ENCODE measurements around the gene ANO9.
A peak's percentile ranks its signal among the peaks of the same experiment; 100 is the strongest.
"Not testable (repeated sequence)": the region's sequence is repeated elsewhere in the genome, so short reads cannot be mapped to it uniquely, and the experiment has no call there.

ANO9 gene

DNA sequence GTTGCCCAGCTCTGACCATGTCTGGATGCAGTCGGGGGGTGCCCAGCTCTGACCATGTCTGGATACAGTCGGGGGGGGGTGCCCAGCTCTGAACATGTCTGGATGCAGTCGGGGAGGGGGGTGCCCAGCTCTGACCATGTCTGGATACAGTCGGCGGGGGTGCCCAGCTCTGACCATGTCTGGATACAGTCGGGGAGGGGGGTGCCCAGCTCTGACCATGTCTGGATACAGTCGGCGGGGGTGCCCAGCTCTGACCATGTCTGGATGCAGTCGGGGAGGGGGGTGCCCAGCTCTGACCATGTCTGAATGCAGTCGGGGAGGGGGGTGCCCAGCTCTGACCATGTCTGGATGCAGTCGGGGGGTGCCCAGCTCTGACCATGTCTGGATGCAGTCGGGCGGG is 31.1 kb downstream of the ANO9 start:
- H3K4me3 ChIP-seq (ENCODE audit: low read depth, low read length), result not testable (repeated sequence)
- H3K4me1 ChIP-seq (ENCODE audit: control insufficient read depth, insufficient read depth, low read length), result peaks cover 22% of the 10 kb centered on the region

DNA sequence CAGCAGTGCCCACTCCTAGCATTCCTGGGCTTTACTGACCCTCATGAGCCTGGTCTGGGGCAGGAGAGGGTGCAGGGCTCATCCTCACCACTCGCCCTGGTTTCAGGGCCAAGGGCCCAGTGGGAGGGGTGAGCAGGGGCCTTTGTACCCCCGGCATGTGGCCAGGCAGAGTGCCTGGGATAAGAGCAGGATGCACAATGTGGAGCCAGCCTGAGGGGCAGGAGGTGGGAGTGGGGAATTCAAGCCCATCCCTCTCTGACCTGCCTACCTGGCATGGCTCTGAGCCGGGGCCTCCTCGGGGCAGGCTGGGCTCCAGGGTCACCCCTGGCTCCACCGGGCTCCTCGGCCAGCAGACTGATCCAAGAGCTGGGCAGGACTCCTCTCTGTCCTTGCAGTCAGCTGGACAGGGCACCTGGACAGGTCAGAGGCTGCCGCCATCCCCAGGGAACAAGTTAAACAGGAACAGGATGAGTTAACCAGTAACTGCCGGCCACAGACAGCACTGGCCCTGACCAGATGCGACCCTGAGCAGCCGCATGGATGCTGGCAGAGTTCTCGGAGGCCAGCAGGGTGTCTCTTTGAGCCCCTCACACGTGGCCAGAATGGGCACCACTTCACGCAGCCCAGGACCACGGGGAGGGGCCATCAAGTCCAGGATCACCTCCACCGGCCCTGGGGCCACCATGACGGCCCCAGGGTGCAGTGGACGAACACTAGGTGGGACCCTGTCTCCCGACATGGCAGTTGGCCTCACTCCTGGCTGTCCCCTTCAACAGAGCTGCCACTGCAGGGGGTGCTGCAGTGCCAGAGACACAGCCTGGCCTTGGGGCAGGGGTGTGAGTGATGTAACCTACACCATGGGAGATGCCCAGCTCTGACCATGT is 32.0 kb downstream of the ANO9 start:
- no peaks in the 10 kb centered on the region for H3K9me3 ChIP-seq (ENCODE audit: control insufficient read depth, insufficient read depth, low read depth, low read length)
- H3K4me1 ChIP-seq (ENCODE audit: control insufficient read depth, insufficient read depth, low read length), result peaks cover 19% of the 10 kb centered on the region
- H3K27me3 ChIP-seq (ENCODE audit: control insufficient read depth, insufficient read depth, low read length), result peaks cover 24% of the 10 kb centered on the region
- no peaks in the 10 kb centered on the region for H3K36me3 ChIP-seq (ENCODE audit: control insufficient read depth, insufficient read depth, low read length)
- no peak overlapping the region for H3K4me3 ChIP-seq (ENCODE audit: low read depth, low read length)
- H3K27ac ChIP-seq (ENCODE audit: low read depth, low read length), result no peak overlapping the region
- H3K9ac ChIP-seq (ENCODE audit: low read length), result no peak overlapping the region

More for the DNA sequence above, 31.1 kb downstream of the ANO9 start:
- H3K9me3 ChIP-seq (ENCODE audit: control insufficient read depth, insufficient read depth, low read depth, low read length); H3K36me3 ChIP-seq (ENCODE audit: control insufficient read depth, insufficient read depth, low read length); H3K9ac ChIP-seq (ENCODE audit: low read length); H3K27ac ChIP-seq (ENCODE audit: low read depth, low read length): not testable (repeated sequence)
- peaks cover 28% of the 10 kb centered on the region for H3K27me3 ChIP-seq (ENCODE audit: control insufficient read depth, insufficient read depth, low read length)

DNA sequence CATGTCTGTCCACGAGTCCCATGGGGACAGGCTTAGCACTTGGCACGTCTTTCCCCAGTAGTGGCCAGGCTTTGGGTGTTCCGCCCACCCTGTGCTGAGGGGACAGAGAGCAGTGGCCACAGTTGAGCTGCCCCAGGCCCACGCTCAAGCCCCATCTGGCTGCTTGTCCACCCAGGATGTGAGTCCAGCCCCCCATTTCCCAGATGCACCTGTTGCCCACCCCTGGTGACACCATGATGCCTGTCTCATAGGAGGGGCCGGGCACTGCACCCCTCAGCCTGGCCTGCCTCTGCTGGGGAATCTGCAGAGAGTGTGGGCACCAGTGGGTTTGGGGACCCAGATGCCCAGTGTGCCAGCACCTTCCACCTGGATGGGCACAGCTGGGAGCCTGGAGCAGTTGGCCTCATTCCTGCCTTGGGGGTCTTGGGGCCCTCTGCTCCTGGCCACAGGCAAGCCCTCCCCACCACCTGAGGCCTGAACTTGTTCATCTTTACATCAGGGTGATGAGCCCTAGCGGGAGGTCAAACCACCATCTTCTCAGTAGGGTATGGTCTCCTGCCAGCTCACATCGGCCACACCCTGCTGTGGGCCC is 32.7 kb downstream of the ANO9 start:
- H3K27ac ChIP-seq (ENCODE audit: low read depth, low read length), result no peak overlapping the region
- H3K4me3 ChIP-seq (ENCODE audit: low read depth, low read length), result no peak overlapping the region

DNA sequence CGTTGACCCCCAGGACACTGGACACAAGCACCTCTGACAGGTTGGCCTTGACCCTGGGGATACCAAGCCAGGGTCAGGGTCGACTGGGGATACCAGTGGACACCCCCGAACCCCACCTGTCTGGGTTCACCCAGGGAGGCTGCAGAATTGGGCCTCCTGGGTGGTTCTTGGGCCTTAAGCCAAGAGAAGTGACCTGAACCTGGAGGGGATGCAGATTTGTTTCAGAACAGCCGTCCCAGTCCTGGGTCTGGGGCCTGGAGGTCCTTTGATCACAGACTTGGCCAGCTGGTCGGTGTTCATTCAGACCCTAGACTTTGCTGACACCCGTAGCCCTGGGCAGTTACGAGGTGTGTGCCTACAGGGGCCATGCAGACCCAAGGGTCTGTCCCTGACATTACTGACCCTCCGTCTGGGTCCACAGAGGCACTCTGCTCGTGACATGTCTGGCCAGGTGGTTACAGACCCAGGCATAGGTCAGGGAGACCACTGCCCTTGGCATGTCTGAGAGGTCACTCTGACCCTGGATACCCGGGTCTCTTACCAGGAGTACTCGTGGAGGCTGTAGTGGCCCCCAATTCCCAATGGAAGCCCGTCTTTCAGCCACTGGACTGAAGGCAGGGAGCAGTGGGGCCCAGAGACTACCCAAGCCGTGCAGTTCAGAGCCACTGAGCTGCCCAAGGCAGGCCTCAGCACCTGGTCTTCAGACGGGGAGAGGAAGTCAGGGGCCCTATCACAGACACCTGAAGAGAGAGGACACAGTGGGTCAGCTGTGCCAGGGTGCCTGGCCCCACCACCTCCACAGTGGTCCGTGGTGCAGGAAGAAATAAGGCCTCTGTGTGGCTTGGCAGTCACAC is 33.4 kb downstream of the ANO9 start:
- H3K4me1 ChIP-seq (ENCODE audit: control insufficient read depth, insufficient read depth, low read length), result peaks cover 13% of the 10 kb centered on the region
- H3K4me3 ChIP-seq (ENCODE audit: low read depth, low read length), result no peak overlapping the region
- no peak overlapping the region for H3K27ac ChIP-seq (ENCODE audit: low read depth, low read length)
- H3K9ac ChIP-seq (ENCODE audit: low read length), result no peak overlapping the region
- H3K36me3 ChIP-seq (ENCODE audit: control insufficient read depth, insufficient read depth, low read length), result peaks cover 10% of the 10 kb centered on the region
- peaks cover 18% of the 10 kb centered on the region; the same call in 1 of the 2 replicates for H3K27me3 ChIP-seq (ENCODE audit: control insufficient read depth, insufficient read depth, low read length)
- H3K9me3 ChIP-seq (ENCODE audit: control insufficient read depth, insufficient read depth, low read depth, low read length), result no peaks in the 10 kb centered on the region

More for the DNA sequence above, 32.7 kb downstream of the ANO9 start:
- Histone ChIP-seq H3K4me1 (ENCODE audit: control insufficient read depth, insufficient read depth, low read length) (peaks cover 13% of the 10 kb centered on the region), H3K27me3 (ENCODE audit: control insufficient read depth, insufficient read depth, low read length) (peaks cover 19% of the 10 kb centered on the region; the same call in 1 of the 2 replicates), H3K9ac (ENCODE audit: low read length) (no peak overlapping the region), H3K9me3 (ENCODE audit: control insufficient read depth, insufficient read depth, low read depth, low read length) (no peaks in the 10 kb centered on the region), H3K36me3 (ENCODE audit: control insufficient read depth, insufficient read depth, low read length) (peaks cover 3% of the 10 kb centered on the region; the same call in 1 of the 2 replicates)

DNA sequence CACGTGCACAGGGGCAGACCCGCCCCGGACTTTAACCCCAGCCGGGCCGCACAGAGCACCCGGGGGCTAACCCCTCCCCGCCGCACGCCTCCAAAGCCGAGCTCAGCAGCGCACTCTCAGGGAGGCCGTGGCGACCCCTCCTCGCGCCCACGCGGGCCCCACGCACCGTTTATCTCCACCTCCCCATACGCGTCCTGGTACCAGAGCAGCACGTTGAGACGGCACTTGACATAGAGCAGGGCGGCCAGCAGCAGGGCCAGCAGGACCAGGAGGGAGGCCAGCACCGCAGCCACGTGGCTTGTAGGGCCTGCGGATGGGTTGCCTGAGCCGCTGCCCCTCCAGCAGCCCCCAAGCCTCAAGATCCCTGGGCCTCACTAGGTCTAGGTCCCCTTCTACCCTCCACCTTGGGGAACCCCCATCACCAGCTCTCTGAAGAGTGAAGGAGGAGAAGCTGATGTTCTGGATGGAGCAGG is 34.1 kb downstream of the ANO9 start:
- H3K27ac ChIP-seq (ENCODE audit: low read depth, low read length), result no peak overlapping the region
- H3K27me3 ChIP-seq (ENCODE audit: control insufficient read depth, insufficient read depth, low read length), result peaks cover 11% of the 10 kb centered on the region; the same call in 1 of the 2 replicates
- peaks cover 12% of the 10 kb centered on the region for H3K36me3 ChIP-seq (ENCODE audit: control insufficient read depth, insufficient read depth, low read length)
- no peaks in the 10 kb centered on the region for H3K9me3 ChIP-seq (ENCODE audit: control insufficient read depth, insufficient read depth, low read depth, low read length)
- peaks cover 13% of the 10 kb centered on the region for H3K4me1 ChIP-seq (ENCODE audit: control insufficient read depth, insufficient read depth, low read length)
- H3K9ac ChIP-seq (ENCODE audit: low read length), result no peak overlapping the region
- peak overlapping the region; percentile 29 for H3K4me3 ChIP-seq (ENCODE audit: low read depth, low read length)

DNA sequence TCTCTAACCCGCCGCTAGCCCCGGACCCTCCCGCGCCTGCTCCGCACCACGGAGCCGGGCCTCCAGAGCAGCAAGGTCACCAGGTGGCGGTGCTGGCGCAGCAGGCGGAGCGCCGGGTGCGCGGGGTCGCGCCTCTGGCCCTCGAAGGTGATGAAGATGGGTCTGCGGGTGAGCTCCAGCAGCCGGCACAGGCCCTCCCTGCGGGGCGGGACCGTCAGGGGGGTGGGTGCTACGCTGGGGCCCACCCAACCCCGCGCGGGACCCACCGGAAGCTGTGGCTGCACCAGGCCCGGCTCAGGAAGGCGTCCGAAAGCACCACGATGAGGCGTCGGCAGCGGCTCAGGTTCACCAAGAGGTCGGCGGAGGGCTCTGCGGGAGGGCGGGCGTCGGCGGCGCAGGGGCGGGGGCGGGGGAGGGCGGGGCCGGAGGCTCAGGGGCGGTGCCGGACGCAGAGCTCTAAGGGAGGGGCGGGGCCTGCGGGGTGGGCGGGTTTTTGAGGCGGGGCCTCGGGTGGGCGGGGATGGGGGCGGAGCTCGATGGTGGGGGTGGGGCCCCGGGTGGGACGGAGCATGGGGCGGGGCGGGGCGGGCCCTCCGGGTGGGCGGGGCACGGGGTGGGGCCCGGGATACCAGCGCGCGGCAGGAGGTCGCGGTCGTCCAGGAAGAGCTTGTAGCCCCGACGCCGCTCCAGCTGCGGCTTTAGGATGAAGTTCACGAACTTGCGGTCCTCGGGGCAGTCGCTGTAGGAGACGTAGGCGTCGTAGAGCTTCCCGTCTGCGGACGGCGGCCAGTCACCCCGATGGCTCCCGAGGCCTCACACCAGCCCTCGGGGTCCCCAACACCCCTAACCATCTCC is 34.8 kb downstream of the ANO9 start:
- no peaks in the 10 kb centered on the region for H3K9me3 ChIP-seq (ENCODE audit: control insufficient read depth, insufficient read depth, low read depth, low read length)
- peak overlapping the region; percentile 59 for H3K4me3 ChIP-seq (ENCODE audit: low read depth, low read length)
- peaks cover 12% of the 10 kb centered on the region for H3K36me3 ChIP-seq (ENCODE audit: control insufficient read depth, insufficient read depth, low read length)
- peaks cover 10% of the 10 kb centered on the region; the same call in 1 of the 2 replicates for H3K27me3 ChIP-seq (ENCODE audit: control insufficient read depth, insufficient read depth, low read length)
- H3K9ac ChIP-seq (ENCODE audit: low read length), result peak overlapping the region; percentile 19
- peak overlapping the region; percentile 53; the same call in 1 of the 2 replicates for H3K27ac ChIP-seq (ENCODE audit: low read depth, low read length)
- H3K4me1 ChIP-seq (ENCODE audit: control insufficient read depth, insufficient read depth, low read length), result peaks cover 13% of the 10 kb centered on the region

DNA sequence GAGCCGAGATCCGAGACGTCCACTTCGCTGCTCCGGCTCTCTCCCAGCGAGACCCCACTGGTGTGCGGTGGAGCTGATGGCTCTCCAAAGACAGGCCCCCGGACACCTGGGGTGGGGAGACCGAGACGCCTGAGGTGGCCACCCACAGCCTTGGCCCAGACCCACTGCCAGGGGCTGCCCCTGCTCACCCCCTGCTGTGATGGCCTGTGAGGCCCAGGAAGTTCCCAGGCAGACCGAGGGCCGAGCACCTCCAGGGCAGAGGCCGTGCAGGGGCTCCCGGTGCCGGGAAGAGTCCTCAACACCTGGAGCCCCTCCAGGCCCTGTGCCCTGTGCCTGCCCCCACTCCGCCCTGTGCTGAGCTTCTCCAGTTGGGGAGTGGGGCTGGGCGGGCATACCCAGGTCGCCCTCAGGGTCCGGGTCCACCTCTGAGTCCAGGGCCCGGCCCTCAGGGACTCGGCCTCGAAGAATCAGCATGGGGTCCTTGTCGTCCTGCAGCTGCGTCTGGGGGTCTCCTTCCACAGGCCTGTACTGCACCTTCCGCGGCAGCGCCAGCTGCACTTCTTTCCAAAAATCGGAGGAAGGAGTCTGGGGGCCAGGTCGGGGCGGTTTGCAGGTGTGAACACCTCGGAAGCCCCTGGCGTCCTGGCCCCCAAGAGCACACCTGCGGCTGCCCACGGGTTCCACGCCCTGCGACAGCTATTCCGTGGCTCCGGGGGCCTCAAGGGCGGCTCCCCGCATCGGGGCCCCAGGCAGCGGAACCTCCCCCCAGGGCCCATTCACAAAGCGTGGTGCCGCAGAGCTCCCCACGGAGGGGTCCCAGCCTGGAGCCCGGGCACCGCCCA is 35.6 kb downstream of the ANO9 start:
- Histone ChIP-seq H3K27ac (ENCODE audit: low read depth, low read length) (no peak overlapping the region), H3K4me1 (ENCODE audit: control insufficient read depth, insufficient read depth, low read length) (peaks cover 13% of the 10 kb centered on the region), H3K9me3 (ENCODE audit: control insufficient read depth, insufficient read depth, low read depth, low read length) (no peaks in the 10 kb centered on the region), H3K36me3 (ENCODE audit: control insufficient read depth, insufficient read depth, low read length) (peaks cover 12% of the 10 kb centered on the region), H3K4me3 (ENCODE audit: low read depth, low read length) (peak overlapping the region; percentile 59), H3K27me3 (ENCODE audit: control insufficient read depth, insufficient read depth, low read length) (peaks cover 10% of the 10 kb centered on the region; the same call in 1 of the 2 replicates), H3K9ac (ENCODE audit: low read length) (no peak overlapping the region)

DNA sequence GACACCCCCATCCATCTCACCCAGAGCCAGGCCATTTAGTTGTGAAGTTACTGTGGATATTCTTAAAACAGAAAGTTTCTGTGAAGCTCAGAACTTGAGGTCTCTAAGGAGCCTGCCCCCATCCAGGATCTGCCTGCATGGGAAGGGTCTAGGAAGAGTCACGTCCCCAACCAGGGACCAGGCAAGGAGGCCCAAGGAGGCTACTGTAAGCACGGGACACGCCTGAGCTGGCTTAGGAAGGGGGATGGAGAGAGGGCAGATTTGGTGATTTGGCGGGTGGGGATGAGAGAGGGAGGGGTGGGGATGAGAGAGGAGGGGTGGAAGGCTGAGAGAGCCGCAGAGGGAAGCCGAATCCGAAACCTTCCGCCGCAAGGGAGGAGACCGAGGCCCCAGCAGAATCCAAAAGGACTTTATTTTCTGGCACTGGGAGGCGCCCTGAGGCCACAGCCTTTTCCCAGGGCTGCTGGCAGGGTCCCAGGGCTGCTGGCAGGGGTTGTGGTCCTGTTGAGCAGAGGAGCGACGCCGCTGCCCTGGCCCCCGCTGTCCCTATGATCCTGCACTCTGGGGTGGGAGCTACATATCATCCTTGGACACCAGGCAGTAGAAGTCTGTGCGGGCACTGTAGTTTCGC is 36.4 kb downstream of the ANO9 start:
- H3K4me3 ChIP-seq (ENCODE audit: low read depth, low read length), result no peak overlapping the region
- no peak overlapping the region for H3K27ac ChIP-seq (ENCODE audit: low read depth, low read length)
- peaks cover 12% of the 10 kb centered on the region for H3K36me3 ChIP-seq (ENCODE audit: control insufficient read depth, insufficient read depth, low read length)
- no peaks in the 10 kb centered on the region for H3K9me3 ChIP-seq (ENCODE audit: control insufficient read depth, insufficient read depth, low read depth, low read length)
- H3K4me1 ChIP-seq (ENCODE audit: control insufficient read depth, insufficient read depth, low read length), result peaks cover 13% of the 10 kb centered on the region
- no peak overlapping the region for H3K9ac ChIP-seq (ENCODE audit: low read length)
- peaks cover 10% of the 10 kb centered on the region; the same call in 1 of the 2 replicates for H3K27me3 ChIP-seq (ENCODE audit: control insufficient read depth, insufficient read depth, low read length)

DNA sequence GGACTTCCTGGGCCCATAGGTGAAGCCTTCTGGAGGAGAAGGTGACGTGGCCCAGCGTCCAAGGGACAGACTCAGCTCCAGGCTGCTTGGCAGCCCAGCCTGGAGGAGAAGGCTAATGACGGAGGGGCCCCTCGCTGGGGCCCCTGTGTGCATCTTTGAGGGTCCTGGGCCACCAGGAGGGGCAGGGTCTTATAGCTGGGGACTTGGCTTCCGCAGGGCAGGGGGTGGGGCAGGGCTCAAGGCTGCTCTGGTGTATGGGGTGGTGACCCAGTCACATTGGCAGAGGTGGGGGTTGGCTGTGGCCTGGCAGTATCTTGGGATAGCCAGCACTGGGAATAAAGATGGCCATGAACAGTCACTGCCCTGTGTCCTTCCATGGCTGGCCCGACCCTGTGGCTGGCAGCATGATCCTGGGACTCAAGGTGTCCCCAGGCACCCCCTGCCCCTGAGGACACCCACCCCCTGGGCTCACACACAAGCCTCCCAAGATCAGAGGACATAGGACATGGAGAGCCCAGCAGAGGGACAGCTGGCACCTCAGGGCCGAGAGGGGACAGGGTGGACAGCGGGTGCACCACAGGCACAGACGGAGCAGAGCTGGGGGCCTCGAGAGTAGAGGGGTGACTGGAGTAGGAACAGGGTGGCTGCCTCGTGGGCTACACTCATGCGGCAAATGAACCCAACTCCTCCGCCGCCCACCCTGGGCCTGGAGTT is 37.1 kb downstream of the ANO9 start:
- Histone ChIP-seq H3K4me3 (ENCODE audit: low read depth, low read length) (no peak overlapping the region), H3K27me3 (ENCODE audit: control insufficient read depth, insufficient read depth, low read length) (peaks cover 10% of the 10 kb centered on the region; the same call in 1 of the 2 replicates), H3K9me3 (ENCODE audit: control insufficient read depth, insufficient read depth, low read depth, low read length) (no peaks in the 10 kb centered on the region), H3K4me1 (ENCODE audit: control insufficient read depth, insufficient read depth, low read length) (peaks cover 13% of the 10 kb centered on the region), H3K9ac (ENCODE audit: low read length) (no peak overlapping the region), H3K27ac (ENCODE audit: low read depth, low read length) (no peak overlapping the region), H3K36me3 (ENCODE audit: control insufficient read depth, insufficient read depth, low read length) (peaks cover 17% of the 10 kb centered on the region)

Measured in HUES6 (cell line).